Subcutaneous adipose tissue (tissue), 4 donors: ENCODE results near the gene LCE1A. TPM values are rescaled to one million over a fixed set of nuclear protein-coding genes. Genes with fewer than 3 reads are reported as not detected.

Source experiments
- total RNA-seq, 4 donors: library from RNA; depleted of rRNA; stranded (reverse); fragments of >200 nt; gene quantifications; one replicate each; pipeline ENCODE4 v1.1.0, GENCODE V29; 2016
- TF ChIP-seq, protein P1 (sequence below): fragments of 450-650 bp; IDR thresholded peaks from one replicate; pipeline ENCODE4 v1.5.1; 2016; ENCODE audit warnings: low read depth, mild to moderate bottlenecking, control low read depth, antibody characterized with exemption, moderate library complexity

LCE1A gene, protein sequence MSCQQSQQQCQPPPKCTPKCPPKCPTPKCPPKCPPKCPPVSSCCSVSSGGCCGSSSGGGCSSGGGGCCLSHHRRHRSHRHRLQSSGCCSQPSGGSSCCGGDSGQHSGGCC
- not detected for total RNA-seq

DNA sequence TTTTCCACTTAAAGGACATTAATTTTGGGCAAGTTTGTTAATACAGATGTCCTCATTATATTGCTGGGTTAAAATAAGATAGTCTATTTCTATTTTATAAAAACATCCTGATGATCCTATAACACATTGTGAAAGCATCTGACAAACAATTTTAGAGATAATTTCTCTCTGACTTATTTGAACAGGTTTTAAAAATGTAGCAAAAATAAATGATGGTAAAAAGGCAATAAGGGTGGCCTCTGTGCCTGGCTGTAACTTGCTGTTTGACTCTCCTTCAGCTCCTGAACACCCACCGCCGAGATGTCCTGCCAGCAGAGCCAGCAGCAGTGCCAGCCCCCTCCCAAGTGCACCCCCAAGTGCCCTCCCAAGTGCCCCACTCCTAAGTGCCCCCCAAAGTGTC, at the start of gene LCE1A:
LCE1A (plus strand) TSS at position 301 of the 400 bp plus-strand sequence; CDS start at position 301, 0 bp downstream.
- TF ChIP-seq, protein P1, sequence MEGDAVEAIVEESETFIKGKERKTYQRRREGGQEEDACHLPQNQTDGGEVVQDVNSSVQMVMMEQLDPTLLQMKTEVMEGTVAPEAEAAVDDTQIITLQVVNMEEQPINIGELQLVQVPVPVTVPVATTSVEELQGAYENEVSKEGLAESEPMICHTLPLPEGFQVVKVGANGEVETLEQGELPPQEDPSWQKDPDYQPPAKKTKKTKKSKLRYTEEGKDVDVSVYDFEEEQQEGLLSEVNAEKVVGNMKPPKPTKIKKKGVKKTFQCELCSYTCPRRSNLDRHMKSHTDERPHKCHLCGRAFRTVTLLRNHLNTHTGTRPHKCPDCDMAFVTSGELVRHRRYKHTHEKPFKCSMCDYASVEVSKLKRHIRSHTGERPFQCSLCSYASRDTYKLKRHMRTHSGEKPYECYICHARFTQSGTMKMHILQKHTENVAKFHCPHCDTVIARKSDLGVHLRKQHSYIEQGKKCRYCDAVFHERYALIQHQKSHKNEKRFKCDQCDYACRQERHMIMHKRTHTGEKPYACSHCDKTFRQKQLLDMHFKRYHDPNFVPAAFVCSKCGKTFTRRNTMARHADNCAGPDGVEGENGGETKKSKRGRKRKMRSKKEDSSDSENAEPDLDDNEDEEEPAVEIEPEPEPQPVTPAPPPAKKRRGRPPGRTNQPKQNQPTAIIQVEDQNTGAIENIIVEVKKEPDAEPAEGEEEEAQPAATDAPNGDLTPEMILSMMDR = no peak

DNA sequence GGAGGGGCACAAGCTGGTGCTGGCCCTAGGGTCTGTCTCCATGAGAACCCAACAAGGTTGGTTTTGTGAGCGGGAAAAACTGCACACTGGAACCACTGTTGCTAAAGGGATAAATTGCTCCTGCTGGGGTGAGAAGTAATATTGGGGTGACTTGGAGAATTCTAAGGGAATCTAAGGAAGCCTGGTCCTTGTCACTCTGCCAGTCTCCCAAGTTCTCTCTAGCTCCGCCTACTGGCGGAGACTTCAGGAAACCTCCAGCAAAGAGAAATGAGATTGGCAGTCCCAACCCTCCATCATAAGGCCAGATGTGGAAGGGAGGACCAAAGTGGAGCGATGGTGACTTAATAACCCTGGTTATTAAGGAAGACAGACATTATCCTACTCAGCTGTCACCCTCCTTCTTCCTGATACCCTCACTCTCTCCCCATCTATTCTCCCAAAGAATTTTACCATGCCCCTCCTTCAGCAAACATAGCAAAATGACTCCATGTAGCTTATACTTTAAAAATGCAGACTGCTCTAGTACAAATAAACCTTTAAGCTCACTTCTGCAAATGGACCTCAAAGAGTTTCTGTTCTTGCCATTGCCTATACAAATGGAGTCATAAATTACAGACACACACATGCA, 49.6 kb upstream of the LCE1A start:
- TF ChIP-seq, protein P1 = no peak

DNA sequence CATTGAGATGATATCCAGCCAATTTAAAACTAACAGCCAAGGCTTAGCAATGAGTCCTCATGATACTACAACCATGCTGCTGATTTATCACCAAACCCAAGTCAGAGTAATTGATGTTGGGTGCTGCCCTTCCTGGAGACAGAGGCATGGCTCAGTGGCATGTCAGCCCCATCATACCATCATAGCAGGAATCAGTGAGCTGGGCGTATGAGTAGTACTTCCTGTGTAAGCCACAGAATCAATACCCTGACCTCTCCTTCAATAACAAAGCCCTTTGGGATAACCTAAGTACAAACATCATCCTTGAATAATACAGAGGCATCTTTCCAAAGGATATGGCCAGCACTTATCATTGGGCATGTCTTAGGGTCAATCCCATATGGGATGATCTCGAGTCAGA, 44.2 kb upstream of the LCE1A start:
- TF ChIP-seq, protein P1 = no peak

DNA sequence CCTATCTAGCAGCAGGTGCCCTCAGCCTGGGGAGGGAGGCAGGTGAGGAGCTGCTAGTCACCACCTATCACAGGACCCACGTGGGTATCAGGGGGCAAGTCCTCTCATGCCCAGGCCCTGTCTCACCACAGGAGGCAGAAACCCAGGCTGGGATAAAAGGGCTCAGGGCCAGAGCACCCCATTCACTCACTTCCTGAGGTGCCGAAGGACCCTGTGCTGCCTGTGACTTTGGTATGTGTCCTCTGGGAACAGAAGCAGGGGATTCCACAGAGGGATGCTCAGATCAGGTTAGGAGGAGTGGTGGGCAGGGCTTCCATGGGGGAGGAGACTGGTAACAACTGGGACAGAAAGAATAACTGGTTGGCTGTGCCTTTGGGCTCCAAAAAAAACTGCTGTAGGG, 41.2 kb upstream of the LCE1A start, which contains the start of gene LCE1E:
LCE1E (plus strand) TSS at position 181 of the 400 bp plus-strand sequence. CDS start 1,043 bp downstream, outside the sequence.
- TF ChIP-seq, protein P1 = no peak

DNA sequence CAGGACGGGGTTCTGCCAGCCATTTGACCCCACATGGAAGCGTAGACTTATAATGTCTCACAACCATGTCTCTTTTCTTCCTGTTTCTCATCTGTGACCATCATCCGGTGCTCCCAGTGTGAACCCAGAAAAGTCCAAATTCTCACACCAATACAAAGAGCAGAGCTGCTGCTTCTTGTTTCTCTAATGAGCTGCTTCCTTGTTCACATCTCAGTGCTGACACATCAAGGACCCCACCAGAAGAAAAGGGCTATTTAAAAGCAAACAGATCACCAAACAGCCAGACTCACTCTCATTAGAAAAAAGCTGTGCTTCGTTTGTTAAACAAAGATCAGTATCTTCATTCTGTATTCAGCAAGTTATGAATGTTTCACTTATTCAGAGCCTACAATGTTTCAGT, 31.6 kb upstream of the LCE1A start:
- TF ChIP-seq, protein P1 = no peak

DNA sequence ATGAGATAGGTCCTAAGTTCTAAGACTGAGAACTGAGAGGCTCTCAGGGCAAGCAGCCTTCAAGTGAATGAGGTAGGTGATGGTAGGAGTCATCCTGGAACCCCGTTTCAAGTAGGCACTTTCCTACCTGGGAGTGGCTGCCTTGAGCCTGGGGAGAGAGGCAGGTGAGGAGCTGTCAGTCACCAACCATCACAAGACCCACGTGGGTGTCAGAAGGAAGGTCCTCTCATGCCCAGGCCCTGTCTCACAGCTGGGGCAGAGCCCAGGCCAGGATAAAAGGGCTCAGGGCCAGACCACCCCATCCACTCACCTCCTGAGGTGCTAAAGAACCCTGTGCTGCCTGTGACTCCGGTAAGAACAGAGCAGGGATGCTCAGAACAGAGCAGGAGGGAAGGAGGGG, 30.9 kb upstream of the LCE1A start, which contains the start of gene LCE1D:
LCE1D (plus strand) TSS at position 301 of the 400 bp plus-strand sequence. CDS start 1,074 bp downstream, outside the sequence.
- TF ChIP-seq, protein P1 = no peak

DNA sequence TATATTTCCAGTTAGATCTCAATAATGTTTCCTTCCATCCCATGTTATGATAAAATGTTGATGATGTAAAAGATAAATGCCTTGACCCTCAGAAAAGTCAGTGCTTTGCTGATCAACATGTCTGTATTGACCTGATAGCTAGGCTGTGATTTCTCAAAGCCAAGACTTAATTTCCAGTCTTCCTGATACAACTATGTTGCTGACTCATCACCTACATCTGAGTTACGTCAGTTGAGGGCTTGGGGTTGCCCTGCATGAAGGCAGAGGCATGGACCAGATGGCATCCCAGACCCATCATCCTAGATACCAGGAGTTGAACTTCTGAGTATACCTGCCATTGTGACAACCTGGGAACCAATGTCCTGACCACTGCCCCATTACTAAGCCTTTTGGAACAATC, 25.9 kb upstream of the LCE1A start:
- TF ChIP-seq, protein P1 = no peak
